Measurements from ENCODE around the gene AFMID.

Gene AFMID

GRCh38 chr17:78240012-78240655, 53.0 kb downstream of the AFMID start:
- H2AFZ ChIP-seq (ENCODE audit: low read depth, low read length, severe bottlenecking): no peak overlapping the region
- no peaks in the 10 kb centered on the region for H3K9me3 ChIP-seq (ENCODE audit: insufficient read depth, low read length)
- H3F3A ChIP-seq (ENCODE audit: insufficient read depth): peaks cover 31% of the 10 kb centered on the region
- H3K9ac ChIP-seq (ENCODE audit: low read length): no peak overlapping the region
- H3K36me3 ChIP-seq (ENCODE audit: low read length): no peaks in the 10 kb centered on the region
- no peak overlapping the region for H3K4me2 ChIP-seq (ENCODE audit: low read depth, low read length, poor library complexity, severe bottlenecking)
- H3K27ac ChIP-seq (ENCODE audit: low read depth, low read length): peak overlapping the region; percentile 96; the same call in 1 of the 2 replicates
- no peaks in the 10 kb centered on the region for H3K9me2 ChIP-seq (replicated peaks; ENCODE audit: insufficient read depth, low read length)
- no peaks in the 10 kb centered on the region for H4K20me1 ChIP-seq (ENCODE audit: low read depth, low read length)
- no peak for TF ChIP-seq EZH2phosphoT487 (conservative IDR thresholded peaks at IDR 0.05; ENCODE audit: low read length)
- TF ChIP-seq, protein P1, sequence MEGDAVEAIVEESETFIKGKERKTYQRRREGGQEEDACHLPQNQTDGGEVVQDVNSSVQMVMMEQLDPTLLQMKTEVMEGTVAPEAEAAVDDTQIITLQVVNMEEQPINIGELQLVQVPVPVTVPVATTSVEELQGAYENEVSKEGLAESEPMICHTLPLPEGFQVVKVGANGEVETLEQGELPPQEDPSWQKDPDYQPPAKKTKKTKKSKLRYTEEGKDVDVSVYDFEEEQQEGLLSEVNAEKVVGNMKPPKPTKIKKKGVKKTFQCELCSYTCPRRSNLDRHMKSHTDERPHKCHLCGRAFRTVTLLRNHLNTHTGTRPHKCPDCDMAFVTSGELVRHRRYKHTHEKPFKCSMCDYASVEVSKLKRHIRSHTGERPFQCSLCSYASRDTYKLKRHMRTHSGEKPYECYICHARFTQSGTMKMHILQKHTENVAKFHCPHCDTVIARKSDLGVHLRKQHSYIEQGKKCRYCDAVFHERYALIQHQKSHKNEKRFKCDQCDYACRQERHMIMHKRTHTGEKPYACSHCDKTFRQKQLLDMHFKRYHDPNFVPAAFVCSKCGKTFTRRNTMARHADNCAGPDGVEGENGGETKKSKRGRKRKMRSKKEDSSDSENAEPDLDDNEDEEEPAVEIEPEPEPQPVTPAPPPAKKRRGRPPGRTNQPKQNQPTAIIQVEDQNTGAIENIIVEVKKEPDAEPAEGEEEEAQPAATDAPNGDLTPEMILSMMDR (IDR thresholded peaks at IDR 0.05; ENCODE audit: insufficient read depth, low read length, poor library complexity, severe bottlenecking): no peak
- no peaks in the 10 kb centered on the region for H3K79me2 ChIP-seq (ENCODE audit: insufficient read depth, low read length)
- no peaks in the 10 kb centered on the region for H3K27me3 ChIP-seq (ENCODE audit: low read length)
- H3K4me3 ChIP-seq (ENCODE audit: insufficient read depth, low read length, poor library complexity, severe bottlenecking): no peak overlapping the region

- H3K79me2 ChIP-seq (ENCODE audit: insufficient read depth, low read length): no peaks in the 10 kb centered on the region
- no peaks in the 10 kb centered on the region for H3K9me2 ChIP-seq (replicated peaks; ENCODE audit: insufficient read depth, low read length)
- H3K36me3 ChIP-seq (ENCODE audit: low read length): no peaks in the 10 kb centered on the region
- H3F3A ChIP-seq (ENCODE audit: insufficient read depth): peaks cover 31% of the 10 kb centered on the region
- H4K20me1 ChIP-seq (ENCODE audit: low read depth, low read length): no peaks in the 10 kb centered on the region
- H3K27me3 ChIP-seq (ENCODE audit: low read length): no peaks in the 10 kb centered on the region
- H2AFZ ChIP-seq (ENCODE audit: low read depth, low read length, severe bottlenecking): no peak overlapping the region
- H3K4me2 ChIP-seq (ENCODE audit: low read depth, low read length, poor library complexity, severe bottlenecking): no peak overlapping the region
- TF ChIP-seq, protein P1 (IDR thresholded peaks at IDR 0.05; ENCODE audit: insufficient read depth, low read length, poor library complexity, severe bottlenecking): no peak
- TF ChIP-seq EZH2phosphoT487 (conservative IDR thresholded peaks at IDR 0.05; ENCODE audit: low read length): no peak
- no peak overlapping the region for H3K4me3 ChIP-seq (ENCODE audit: insufficient read depth, low read length, poor library complexity, severe bottlenecking)
- H3K9ac ChIP-seq (ENCODE audit: low read length): no peak overlapping the region
- no peaks in the 10 kb centered on the region for H3K9me3 ChIP-seq (ENCODE audit: insufficient read depth, low read length)
- H3K27ac ChIP-seq (ENCODE audit: low read depth, low read length): peak overlapping the region; percentile 96
These were observed 53.7 kb downstream of the AFMID start for GRCh38 chr17:78240839-78241238.

DNA sequence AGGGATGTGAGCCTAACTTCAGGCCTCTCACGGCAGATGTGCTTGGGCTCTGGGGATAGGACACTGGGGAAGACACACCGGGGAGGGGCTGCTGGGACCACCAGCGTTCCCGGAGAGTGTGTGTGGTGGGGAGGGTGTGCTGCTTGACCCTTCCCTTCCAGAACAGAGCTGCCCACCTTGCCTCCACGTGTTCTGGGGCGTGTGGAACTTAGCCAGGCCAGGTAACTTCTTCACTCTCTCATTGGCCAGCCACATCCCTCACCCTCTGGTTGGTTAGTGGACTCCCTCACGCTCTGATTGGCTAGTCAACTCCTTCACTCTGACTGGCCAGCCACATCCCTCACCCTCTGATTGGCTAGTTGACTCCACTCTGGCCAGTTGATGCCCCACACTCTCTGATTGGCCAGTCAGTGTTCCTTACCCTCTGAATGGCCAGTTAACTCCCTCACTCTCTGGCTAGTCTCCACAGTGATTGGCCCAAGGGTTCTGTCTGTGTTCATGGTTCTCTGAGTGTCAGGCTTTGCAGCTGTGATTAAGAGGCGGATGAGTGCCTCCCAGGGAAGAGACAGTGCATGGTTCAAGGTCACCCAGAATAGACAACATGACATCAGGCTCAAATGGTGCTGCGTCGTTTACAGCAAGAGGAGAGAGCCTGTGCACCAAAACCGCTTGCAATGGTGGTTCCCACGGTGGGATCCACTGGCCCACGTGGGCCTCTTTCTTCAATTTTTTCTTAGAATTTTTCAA, 54.3 kb downstream of the AFMID start:
- peak overlapping the region; percentile 48 for H3K4me2 ChIP-seq (ENCODE audit: low read depth, low read length, poor library complexity, severe bottlenecking)

More for the DNA sequence above, 54.3 kb downstream of the AFMID start:
- Histone ChIP-seq H3K79me2 (ENCODE audit: insufficient read depth, low read length) (no peaks in the 10 kb centered on the region), H3K27me3 (ENCODE audit: low read length) (no peaks in the 10 kb centered on the region), H3K9me3 (ENCODE audit: insufficient read depth, low read length) (no peaks in the 10 kb centered on the region), H3F3A (ENCODE audit: insufficient read depth) (peaks cover 31% of the 10 kb centered on the region), H4K20me1 (ENCODE audit: low read depth, low read length) (no peaks in the 10 kb centered on the region), H3K27ac (ENCODE audit: low read depth, low read length) (peak overlapping the region; percentile 96), H2AFZ (ENCODE audit: low read depth, low read length, severe bottlenecking) (no peak overlapping the region), H3K9ac (ENCODE audit: low read length) (no peak overlapping the region; the same call in 1 of the 2 replicates), H3K4me3 (ENCODE audit: insufficient read depth, low read length, poor library complexity, severe bottlenecking) (peak overlapping the region; percentile 2), H3K9me2 (replicated peaks; ENCODE audit: insufficient read depth, low read length) (no peaks in the 10 kb centered on the region), H3K36me3 (ENCODE audit: low read length) (no peaks in the 10 kb centered on the region)
- no peak for TF ChIP-seq EZH2phosphoT487 (conservative IDR thresholded peaks at IDR 0.05; ENCODE audit: low read length)
- TF ChIP-seq, protein P1 (IDR thresholded peaks at IDR 0.05; ENCODE audit: insufficient read depth, low read length, poor library complexity, severe bottlenecking): no peak
